Fibroblast of skin of left quadriceps (primary cell): Measurements from ENCODE around the gene HOATZ.

ENCODE experiments used
- DNase-seq, 2 experiments: peaks; one replicate each; pipeline ENCODE4 v3.0.0-alpha.2; 2013; ENCODE audit warnings: low read depth in 2 of 2

HOATZ gene

GRCh38 chr11:111514216-111515031, at the start of gene HOATZ:
Gene HOATZ, plus strand, starts transcription at chr11:111514778. Its CDS starts 7 bp downstream, at chr11:111514785.
- DNase-seq = no peak

GRCh38 chr11:111465400-111465799, 49.2 kb upstream of the HOATZ start:
- peak; percentile 56 to 57 for DNase-seq

- DNase-seq = no peak
Observed at GRCh38 chr11:111466615-111467014, 48.0 kb upstream of the HOATZ start.

GRCh38 chr11:111469200-111469599, 45.4 kb upstream of the HOATZ start:
- no peak for DNase-seq

- no peak for DNase-seq
Observed at GRCh38 chr11:111472228-111472627, 42.4 kb upstream of the HOATZ start.

- no peak for DNase-seq
Observed at GRCh38 chr11:111474432-111474831, 40.1 kb upstream of the HOATZ start.

- DNase-seq = no peak
Observed at GRCh38 chr11:111476366-111476765, 38.2 kb upstream of the HOATZ start.

GRCh38 chr11:111476956-111477355, 37.6 kb upstream of the HOATZ start:
- no peak for DNase-seq

- no peak for DNase-seq
Observed at GRCh38 chr11:111477898-111478297, 36.7 kb upstream of the HOATZ start.

- no peak for DNase-seq
Observed at GRCh38 chr11:111479666-111480065, 34.9 kb upstream of the HOATZ start.

GRCh38 chr11:111483431-111483830, 31.1 kb upstream of the HOATZ start:
- DNase-seq = no peak

GRCh38 chr11:111490496-111490895, 24.1 kb upstream of the HOATZ start:
- DNase-seq = no peak

GRCh38 chr11:111494040-111494439, 20.5 kb upstream of the HOATZ start:
- DNase-seq = no peak

GRCh38 chr11:111499483-111499882, 15.1 kb upstream of the HOATZ start:
- DNase-seq = no peak

- DNase-seq = no peak
Observed at GRCh38 chr11:111500481-111500880, 14.1 kb upstream of the HOATZ start.

- DNase-seq = no peak
Observed at GRCh38 chr11:111502611-111503010, 12.0 kb upstream of the HOATZ start.

GRCh38 chr11:111510311-111510710, 4.3 kb upstream of the HOATZ start:
- no peak for DNase-seq

GRCh38 chr11:111512296-111513239, 2.0 kb upstream of the HOATZ start, which contains the start of gene BTG4:
Gene BTG4, minus strand, starts transcription at chr11:111512386. Its CDS starts 13,610 bp downstream, at chr11:111498776.
- DNase-seq = no peak

- DNase-seq = no peak
Observed at GRCh38 chr11:111513240-111513605, 1.4 kb upstream of the HOATZ start.

- DNase-seq = no peak
Observed at GRCh38 chr11:111515591-111515990, 1.0 kb downstream of the HOATZ start.

GRCh38 chr11:111518668-111519067, 4.1 kb downstream of the HOATZ start:
- no peak for DNase-seq

GRCh38 chr11:111520560-111520959, 6.0 kb downstream of the HOATZ start:
- DNase-seq = no peak

- DNase-seq = no peak
Observed at GRCh38 chr11:111521135-111521534, 6.6 kb downstream of the HOATZ start.
